Kidney (tissue), 14 donors: Measurements from ENCODE around the gene KPTN. TPM values are rescaled to one million over a fixed set of nuclear protein-coding genes. Genes with fewer than 3 reads are reported as not detected.
A peak's percentile ranks its signal among the peaks of the same experiment; 100 is the strongest.

ENCODE experiments used
- DNase-seq, 5 donors: peaks; one replicate each; pipeline ENCODE4 v3.0.0-alpha.2; 2013 to 2020
- FAIRE-seq: peaks from 2 replicates; lab custom pipeline; 2012; peaks lifted over from hg19 to GRCh38; lab: Jason Lieb, UNC
- H3K27ac ChIP-seq, 2 donors: one replicate each; pipeline ENCODE4 v1.7.0; 2013; ENCODE audit warnings: low read depth in 2 of 2, low read length in 2 of 2, inconsistent platforms in 1 of 2
- H3K27me3 ChIP-seq: one replicate; pipeline ENCODE4 v1.7.1; 2013; ENCODE audit warnings: low read length, inconsistent platforms; ENCODE audit not compliant: control insufficient read depth, insufficient read depth
- H3K36me3 ChIP-seq, 3 donors: one replicate each; pipeline versions ENCODE4 v1.7.0 to v1.7.1; 2013; ENCODE audit warnings: low read length in 3 of 3, control low read depth in 1 of 3, inconsistent platforms in 1 of 3; ENCODE audit not compliant: insufficient read depth in 3 of 3, control insufficient read depth in 2 of 3
- H3K4me1 ChIP-seq, 3 donors: one replicate each; pipeline versions ENCODE4 v1.7.0 to v1.7.1; 2013; ENCODE audit warnings: low read length in 3 of 3, inconsistent platforms in 1 of 3, low read depth in 1 of 3; ENCODE audit not compliant: control insufficient read depth in 2 of 3, insufficient read depth in 2 of 3
- H3K4me3 ChIP-seq, 3 donors: one replicate each; pipeline versions ENCODE4 v1.7.0 to v1.8.1; 2013; ENCODE audit warnings: low read length in 3 of 3, control low read depth in 1 of 3, inconsistent platforms in 1 of 3
- H3K9ac ChIP-seq, 3 donors: one replicate each; pipeline versions ENCODE4 v1.7.0 to v1.7.1; 2013; ENCODE audit warnings: low read length in 3 of 3, control low read depth in 1 of 3, inconsistent platforms in 1 of 3
- H3K9me3 ChIP-seq, 3 donors: one replicate each; pipeline versions ENCODE4 v1.7.0 to v1.7.1; 2013; ENCODE audit warnings: low read length in 3 of 3, control low read depth in 1 of 3, inconsistent platforms in 1 of 3; ENCODE audit not compliant: control insufficient read depth in 2 of 3, insufficient read depth in 1 of 3
- intact Hi-C: fragments of 100-400 bp; cut with DNase I; formaldehyde crosslinking; loops from one replicate; pipeline ENCODE4 v1.11.1; 2022
- polyA plus RNA-seq: library from polyadenylated mRNA; stranded (reverse); fragments of 350-450 nt; fragmentation: Illumina TruSeq; extraction: RNeasy Lipid Tissue Mini Kit (QIAGEN cat#74804); gene quantifications from one replicate; pipeline ENCODE4 v1.2.3, GENCODE V29; 2014; ENCODE audit warnings: low read depth, low replicate concordance; ENCODE audit not compliant: insufficient read depth
- total RNA-seq: library from RNA; stranded (reverse); fragmentation: NEBNext Ultra II Directional; extraction: Animal tissue kit (Norgen Biotek cat#: 25700); gene quantifications from one replicate; pipeline ENCODE4 v1.2.1, GENCODE V29; 2021
- TF ChIP-seq, protein P1 (sequence below): IDR thresholded peaks from 3 replicates; pipeline ENCODE4 v1.5.1; 2012; ENCODE audit warnings: mild to moderate bottlenecking, moderate library complexity, borderline replicate concordance; ENCODE audit not compliant: insufficient read depth; ENCODE audit errors: extremely low read depth
- donor health status: control.
- donor health status: control.
- donor health status: control.
- donor health status: control.
- donor health status: control.
- donor health status: DM: yes; HTN: yes; CAD: no.
- donor health status: Normal renal cell carcinoma (clear cell type).

Gene KPTN
- total and polyA plus RNA-seq, 2 donors from 2014 or later: 7.4 to 25.5 TPM

DNA sequence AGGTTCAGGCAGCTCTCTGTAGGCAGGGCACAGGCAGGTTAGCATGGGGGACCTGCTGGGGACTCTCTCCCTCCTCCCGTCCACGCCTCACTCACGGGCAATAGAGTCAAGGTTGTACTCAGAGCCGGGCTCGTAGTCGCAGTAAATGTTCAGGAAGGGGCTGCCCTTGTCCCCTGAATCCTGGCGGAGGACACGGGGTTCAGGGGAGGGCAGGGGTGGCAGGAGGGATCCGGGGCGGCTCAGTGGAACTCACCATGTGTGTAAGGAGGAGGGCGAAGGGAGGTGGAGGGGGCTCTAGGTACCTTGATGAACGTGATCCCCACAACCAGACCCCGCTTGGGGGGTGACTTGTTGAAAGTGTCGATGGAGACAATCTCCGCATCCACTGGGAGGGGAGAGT lies 819 bp downstream of the KPTN start:
- Histone ChIP-seq H3K4me3 (peak overlapping the region; percentile 44 to 86 (median 75)), H3K9me3 (no peaks in the 10 kb centered on the region), H3K27ac (no peak overlapping the region), H3K9ac (peak overlapping the region in 1 of 3 donors; percentile 99), H3K4me1 (peaks cover 0 to 4% (median 4%) of the 10 kb centered on the region in 3 donors), H3K27me3 (no peaks in the 10 kb centered on the region), H3K36me3 (peaks cover 0 to 4% (median 4%) of the 10 kb centered on the region in 3 donors)
- TF ChIP-seq, protein P1, sequence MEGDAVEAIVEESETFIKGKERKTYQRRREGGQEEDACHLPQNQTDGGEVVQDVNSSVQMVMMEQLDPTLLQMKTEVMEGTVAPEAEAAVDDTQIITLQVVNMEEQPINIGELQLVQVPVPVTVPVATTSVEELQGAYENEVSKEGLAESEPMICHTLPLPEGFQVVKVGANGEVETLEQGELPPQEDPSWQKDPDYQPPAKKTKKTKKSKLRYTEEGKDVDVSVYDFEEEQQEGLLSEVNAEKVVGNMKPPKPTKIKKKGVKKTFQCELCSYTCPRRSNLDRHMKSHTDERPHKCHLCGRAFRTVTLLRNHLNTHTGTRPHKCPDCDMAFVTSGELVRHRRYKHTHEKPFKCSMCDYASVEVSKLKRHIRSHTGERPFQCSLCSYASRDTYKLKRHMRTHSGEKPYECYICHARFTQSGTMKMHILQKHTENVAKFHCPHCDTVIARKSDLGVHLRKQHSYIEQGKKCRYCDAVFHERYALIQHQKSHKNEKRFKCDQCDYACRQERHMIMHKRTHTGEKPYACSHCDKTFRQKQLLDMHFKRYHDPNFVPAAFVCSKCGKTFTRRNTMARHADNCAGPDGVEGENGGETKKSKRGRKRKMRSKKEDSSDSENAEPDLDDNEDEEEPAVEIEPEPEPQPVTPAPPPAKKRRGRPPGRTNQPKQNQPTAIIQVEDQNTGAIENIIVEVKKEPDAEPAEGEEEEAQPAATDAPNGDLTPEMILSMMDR: no peak
- peak in 1 of 5 donors; percentile 76 for DNase-seq
- intact Hi-C loops: no loop called here
- FAIRE-seq: no peak

DNA sequence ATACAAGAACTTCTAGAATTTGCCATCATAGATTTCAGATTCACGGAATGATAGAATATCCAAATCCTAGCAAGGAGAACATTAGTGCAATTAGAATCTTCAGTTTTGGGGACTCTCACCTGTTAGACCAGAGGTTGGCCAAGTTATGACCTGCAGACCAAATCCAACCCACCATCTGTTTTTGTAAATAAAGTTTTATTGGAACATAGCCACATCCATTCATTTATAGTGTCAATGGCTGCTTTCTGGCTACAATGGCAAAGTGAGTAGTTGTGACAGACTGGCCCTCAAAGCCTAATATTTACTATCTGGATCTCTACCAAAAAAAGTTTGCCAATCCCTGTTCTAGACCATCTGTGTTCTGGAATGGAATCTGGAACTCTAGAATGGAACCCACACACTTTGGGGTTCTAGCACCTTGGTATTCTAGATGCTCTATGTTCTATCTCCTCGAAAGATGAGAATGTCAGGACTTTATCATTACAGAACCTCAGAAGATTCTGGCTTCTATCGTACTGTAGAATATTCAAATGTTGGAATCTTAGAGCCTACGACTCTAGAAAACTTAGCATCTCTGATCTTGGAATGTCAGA lies 2.5 kb downstream of the KPTN start:
- no peak overlapping the region for H3K9ac ChIP-seq
- H3K4me1 ChIP-seq: peaks cover 0 to 4% (median 4%) of the 10 kb centered on the region in 3 donors
- H3K9me3 ChIP-seq: no peaks in the 10 kb centered on the region
- no peaks in the 10 kb centered on the region for H3K27me3 ChIP-seq
- H3K36me3 ChIP-seq: peaks cover 0 to 4% (median 0%) of the 10 kb centered on the region in 3 donors
- no peak for FAIRE-seq
- DNase-seq: no peak
- TF ChIP-seq, protein P1: no peak
- H3K27ac ChIP-seq: no peak overlapping the region
- H3K4me3 ChIP-seq: no peak overlapping the region
- intact Hi-C loops: no loop called here

DNA sequence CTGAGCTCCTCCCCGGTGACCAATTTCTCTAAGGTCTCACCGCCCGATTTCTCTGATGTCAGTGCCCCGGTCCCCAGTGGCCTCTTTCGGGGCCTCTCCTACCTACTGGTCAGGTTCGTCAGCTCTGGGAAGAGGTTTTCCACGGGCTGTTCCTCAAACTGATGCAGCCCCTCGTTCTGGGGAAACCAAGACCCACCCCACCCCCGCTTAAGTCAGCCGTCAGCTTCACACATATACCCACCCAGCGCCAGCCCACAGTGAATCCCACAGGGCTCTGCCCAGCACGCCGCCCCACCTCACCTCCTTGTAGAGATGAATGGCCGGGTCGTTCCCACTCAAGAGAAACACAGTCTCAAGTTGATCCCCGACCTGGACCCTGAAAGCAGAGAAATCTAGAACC lies 3.4 kb downstream of the KPTN start:
- no peaks in the 10 kb centered on the region for H3K27me3 ChIP-seq
- FAIRE-seq: no peak

More for the DNA sequence above, 3.4 kb downstream of the KPTN start:
- DNase-seq: no peak
- Histone ChIP-seq H3K9ac (no peak overlapping the region), H3K4me1 (peaks cover 0 to 4% (median 4%) of the 10 kb centered on the region in 3 donors), H3K36me3 (peaks cover 0 to 3% (median 0%) of the 10 kb centered on the region in 3 donors), H3K27ac (no peak overlapping the region), H3K9me3 (no peaks in the 10 kb centered on the region), H3K4me3 (no peak overlapping the region)
- TF ChIP-seq, protein P1: no peak
- intact Hi-C loops: no loop called here
